NCI-H1436 (cell line): ENCODE data around the gene PKMYT1.
"Not testable (repeated sequence)": the region's sequence is repeated elsewhere in the genome, so short reads cannot be mapped to it uniquely, and the experiment has no call there.

Experiments used
- DNase-seq: peaks from one replicate; lab custom pipeline; 2025; lab: John Stamatoyannopoulos, UW

Gene PKMYT1

GRCh38 chr16:2960183-2961010 is 19.8 kb downstream of the PKMYT1 start:
- no peak for DNase-seq

- DNase-seq: no peak
Observed at GRCh38 chr16:2959206-2959605, 21.0 kb downstream of the PKMYT1 start.

GRCh38 chr16:2956579-2956956 is 23.7 kb downstream of the PKMYT1 start:
- DNase-seq: no peak

- no peak for DNase-seq
Observed at GRCh38 chr16:2955779-2956578, 24.3 kb downstream of the PKMYT1 start.

- no peak for DNase-seq
Observed at GRCh38 chr16:2955438-2955778, 24.8 kb downstream of the PKMYT1 start.

- no peak for DNase-seq
Observed at GRCh38 chr16:2954656-2955381, 25.4 kb downstream of the PKMYT1 start.

- DNase-seq: peak; percentile 21
Observed at GRCh38 chr16:2953706-2954627, 26.3 kb downstream of the PKMYT1 start.

GRCh38 chr16:2952679-2953078 is 27.6 kb downstream of the PKMYT1 start:
- DNase-seq: peak; percentile 52

GRCh38 chr16:2950773-2951172 is 29.5 kb downstream of the PKMYT1 start:
- no peak for DNase-seq

- no peak for DNase-seq
Observed at GRCh38 chr16:2950353-2950724, 29.9 kb downstream of the PKMYT1 start.

GRCh38 chr16:2949705-2950352 is 30.4 kb downstream of the PKMYT1 start:
- no peak for DNase-seq

- no peak for DNase-seq
Observed at GRCh38 chr16:2948807-2949704, 31.2 kb downstream of the PKMYT1 start.

GRCh38 chr16:2946649-2947048 is 33.6 kb downstream of the PKMYT1 start:
- no peak for DNase-seq

- DNase-seq: not testable (repeated sequence)
Observed at GRCh38 chr16:2943716-2944115, 36.5 kb downstream of the PKMYT1 start.

GRCh38 chr16:2942045-2942444 is 38.2 kb downstream of the PKMYT1 start:
- DNase-seq: no peak

GRCh38 chr16:2939968-2940367 is 40.3 kb downstream of the PKMYT1 start:
- no peak for DNase-seq

- no peak for DNase-seq
Observed at GRCh38 chr16:2938206-2938605, 42.0 kb downstream of the PKMYT1 start.

GRCh38 chr16:2937170-2937569 is 43.1 kb downstream of the PKMYT1 start:
- no peak for DNase-seq

- DNase-seq: no peak
Observed at GRCh38 chr16:2936436-2937011, 43.7 kb downstream of the PKMYT1 start.

- DNase-seq: no peak
Observed at GRCh38 chr16:2934450-2934849, 45.8 kb downstream of the PKMYT1 start.
